GM18526 (cell line): ENCODE results near the gene TMEM63C.

Experiments used
- POLR2A ChIP-seq: IDR thresholded peaks from 3 replicates; pipeline ENCODE4 v1.6.1; 2011; ENCODE audit not compliant: insufficient read length; ENCODE audit errors: extremely low read depth

The TMEM63C gene

DNA sequence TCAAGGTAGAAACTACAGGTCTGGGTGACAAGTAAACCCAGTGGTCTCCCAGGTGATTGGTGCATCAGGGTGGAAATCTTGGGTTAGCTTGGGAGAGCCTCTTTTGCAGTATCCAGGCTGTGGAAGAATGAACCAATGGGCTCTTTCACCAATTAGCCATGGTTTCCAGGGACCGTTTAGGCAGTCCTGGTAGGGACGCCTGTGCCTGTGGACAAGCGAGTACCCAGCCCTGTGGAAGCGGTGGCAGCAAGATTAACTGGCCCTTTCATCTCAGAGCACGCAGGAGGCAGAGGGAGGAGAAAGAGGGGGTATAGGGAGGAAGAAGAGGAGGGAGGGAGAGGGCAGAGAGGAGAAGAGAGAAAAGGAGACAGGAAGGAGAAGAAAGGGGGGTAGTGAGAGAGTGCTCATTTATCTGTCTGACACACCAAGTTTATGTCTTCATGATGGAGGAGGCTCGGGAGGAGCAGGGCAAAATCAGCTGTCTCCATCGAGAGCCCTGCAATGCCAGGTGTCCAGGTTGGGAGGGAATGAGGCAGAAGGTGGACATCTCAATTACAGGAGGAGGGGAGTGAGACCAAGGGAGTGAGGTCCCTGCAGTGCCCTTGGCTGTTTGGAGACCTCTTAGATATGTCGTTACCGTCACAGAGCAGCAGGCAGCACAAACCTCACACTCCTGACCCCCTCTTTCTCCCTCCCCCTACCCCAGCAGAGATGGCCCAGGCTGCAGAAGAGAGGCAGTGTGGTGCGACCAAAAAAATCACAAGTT lies 35.4 kb upstream of the TMEM63C start:
- no peak for TF ChIP-seq POLR2A

- no peak for TF ChIP-seq POLR2A
Measured at GRCh38 chr14:77148510-77149231, 32.9 kb upstream of the TMEM63C start.

DNA sequence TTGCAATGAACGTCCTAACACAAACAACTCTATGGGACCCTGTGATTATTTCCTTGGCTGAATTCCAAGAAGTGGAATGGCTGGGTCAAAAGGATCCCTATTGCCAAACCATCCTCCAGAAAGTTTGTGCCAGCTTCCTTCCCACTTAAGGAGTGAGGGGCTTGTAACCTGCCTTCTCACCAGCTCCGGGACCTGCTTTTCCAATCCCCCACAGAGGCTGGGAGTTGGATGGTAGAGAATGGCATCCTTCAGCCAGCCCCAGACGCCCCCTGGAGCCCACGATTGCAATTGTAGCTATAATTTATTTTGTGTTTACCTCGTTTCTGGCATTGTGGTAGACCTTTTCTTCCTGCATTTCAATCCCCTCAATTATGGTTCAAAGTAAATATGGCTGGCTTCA lies 30.4 kb upstream of the TMEM63C start:
- no peak for TF ChIP-seq POLR2A

DNA sequence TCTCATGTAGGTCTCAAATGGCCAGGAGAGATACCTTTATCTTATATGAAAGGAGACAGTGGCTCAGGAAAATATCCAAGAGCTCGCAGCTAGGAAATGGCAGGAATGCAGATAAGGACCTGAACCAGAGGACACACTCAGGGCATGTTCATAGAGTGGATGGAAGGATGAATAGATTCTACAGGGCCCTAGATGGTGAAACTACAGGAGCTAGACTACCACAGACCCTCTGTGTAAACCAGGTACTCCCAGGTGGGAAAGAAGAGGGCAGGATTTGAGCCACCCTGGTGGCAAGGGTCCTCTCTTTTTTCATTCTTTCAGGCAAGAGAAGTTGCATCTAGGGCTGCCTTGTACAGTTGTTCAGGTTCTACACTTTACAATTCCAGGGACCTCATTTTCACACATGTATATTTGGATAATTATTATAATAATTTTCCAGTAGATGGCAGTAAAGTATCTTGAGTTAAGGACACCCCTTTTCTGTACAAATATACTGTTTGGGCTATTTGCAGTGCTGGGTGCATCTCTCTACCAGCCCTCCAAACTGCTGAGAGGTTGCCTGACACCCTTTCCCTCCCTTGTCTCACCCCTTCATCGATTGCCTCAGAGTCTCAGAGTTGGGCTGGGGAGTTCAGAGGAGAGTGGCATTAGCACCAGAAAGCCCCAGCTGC lies 29.5 kb upstream of the TMEM63C start:
- no peak for TF ChIP-seq POLR2A

DNA sequence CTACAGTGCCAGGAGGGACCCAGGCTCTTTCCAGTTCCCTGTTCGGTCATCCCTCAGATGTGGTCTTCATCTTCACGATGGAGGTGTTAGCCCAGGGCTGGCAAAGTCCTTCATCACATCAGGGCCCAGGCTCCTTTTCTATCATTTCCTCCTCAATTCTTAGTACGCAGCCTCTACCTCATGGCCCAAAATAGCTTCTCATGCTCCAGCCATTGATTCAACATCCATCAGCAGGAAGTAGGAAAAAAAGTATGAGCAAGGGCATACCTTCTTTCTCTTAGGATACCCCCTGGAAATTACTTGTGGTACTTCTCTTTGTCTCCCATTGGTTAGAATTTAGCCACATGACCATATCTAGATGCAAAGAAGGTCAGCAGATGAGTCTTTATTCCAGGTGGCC lies 27.8 kb upstream of the TMEM63C start:
- no peak for TF ChIP-seq POLR2A

DNA sequence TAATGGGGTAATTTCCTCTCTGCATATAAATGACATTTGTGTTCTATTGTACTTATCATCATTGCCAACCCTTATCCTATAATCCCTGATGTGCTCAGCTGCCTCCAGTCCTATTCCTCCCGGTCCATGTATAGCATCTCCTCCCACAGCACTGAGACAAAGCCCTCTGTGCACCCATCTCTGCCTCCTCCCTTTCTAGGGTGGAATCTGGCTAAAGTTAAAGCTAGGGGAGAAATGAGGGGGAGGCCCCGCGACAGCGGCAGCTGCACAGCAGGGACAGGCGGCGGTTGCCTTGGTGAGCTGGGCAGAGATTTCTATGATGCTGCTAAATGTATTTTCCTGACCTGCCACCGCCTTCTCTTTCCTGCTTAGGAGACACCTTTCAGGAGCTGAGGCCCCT lies 27.2 kb upstream of the TMEM63C start:
- no peak for TF ChIP-seq POLR2A

DNA sequence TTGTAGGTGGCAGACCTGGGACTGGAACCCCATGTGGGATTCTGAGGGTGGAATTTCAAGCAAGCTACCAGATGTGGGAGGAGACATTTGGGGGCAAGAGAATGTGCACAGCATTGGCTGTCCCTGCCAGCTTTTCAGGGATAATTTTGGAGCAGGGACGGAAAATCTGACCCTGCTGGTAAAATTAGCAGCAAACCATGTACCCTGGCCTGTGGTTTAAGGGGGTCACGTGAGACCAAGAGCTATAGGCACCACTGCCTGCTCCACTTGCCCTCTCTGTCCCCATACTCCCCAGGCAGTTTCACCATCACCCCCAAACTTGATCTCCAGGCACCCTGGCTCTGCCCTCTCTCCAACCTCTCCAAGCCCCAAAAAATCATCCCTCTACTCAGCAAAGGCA lies 26.5 kb upstream of the TMEM63C start:
- no peak for TF ChIP-seq POLR2A

- no peak for TF ChIP-seq POLR2A
Measured at GRCh38 chr14:77157740-77158139, 23.9 kb upstream of the TMEM63C start.

- no peak for TF ChIP-seq POLR2A
Measured at GRCh38 chr14:77158175-77158881, 23.3 kb upstream of the TMEM63C start.

DNA sequence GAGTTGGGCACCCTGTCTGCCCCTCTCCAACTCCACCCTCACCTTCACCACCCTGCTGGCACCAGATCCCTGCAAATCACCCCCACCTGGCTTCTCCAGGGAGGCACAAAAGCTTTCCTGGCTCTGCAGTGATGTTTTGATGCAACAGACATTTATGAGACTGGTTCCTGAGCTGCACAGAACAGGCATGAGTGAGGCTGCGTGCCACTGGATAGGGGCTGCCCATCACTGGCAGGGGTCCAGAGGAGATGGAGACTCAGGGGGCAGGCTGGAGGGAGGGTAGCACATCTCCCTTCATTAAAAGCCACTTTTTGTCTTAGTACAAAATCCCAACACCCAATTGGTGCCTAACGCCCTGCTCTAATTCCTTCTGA lies 22.7 kb upstream of the TMEM63C start:
- TF ChIP-seq POLR2A, result no peak

DNA sequence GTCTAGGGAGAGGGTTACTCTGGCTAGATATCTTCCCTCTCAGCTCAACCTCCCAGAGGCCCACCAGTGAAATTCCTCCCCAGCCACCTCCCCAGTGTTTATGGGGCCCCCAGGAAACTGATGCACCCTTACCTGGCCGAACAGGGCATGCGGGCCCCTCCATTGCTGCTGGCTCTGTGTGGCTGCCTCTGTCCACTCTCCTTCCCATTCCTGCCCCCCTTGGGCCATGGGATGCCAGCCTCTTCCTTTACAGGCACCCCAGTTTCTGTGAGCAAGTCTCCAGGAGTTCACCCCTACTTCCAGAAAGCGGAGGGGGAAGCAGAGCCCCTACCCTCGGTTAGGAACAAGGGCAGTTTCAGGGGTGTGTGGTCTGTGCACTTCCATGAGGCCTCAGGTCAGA lies 20.6 kb upstream of the TMEM63C start:
- TF ChIP-seq POLR2A, result no peak

DNA sequence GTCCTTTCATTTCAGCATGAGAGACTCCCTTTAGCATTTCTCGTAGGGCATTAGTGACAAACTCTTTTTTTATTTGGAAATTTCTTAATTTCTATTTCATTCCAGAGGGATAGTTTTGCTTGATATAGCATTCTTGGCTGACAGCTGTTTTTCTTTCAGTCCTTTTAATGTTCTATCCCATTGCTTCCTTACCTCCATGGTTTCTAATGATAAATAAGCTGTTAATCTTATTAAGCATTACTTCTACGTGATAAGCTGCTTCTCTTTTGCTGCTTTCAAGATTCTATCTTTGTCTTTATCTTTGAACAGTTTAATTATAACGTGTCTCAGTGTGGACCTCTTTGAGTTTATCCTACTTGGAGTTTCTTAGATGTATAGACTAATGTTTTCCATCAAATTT lies 11.6 kb upstream of the TMEM63C start:
- no peak for TF ChIP-seq POLR2A

GRCh38 chr14:77172916-77173315 lies 8.7 kb upstream of the TMEM63C start:
- no peak for TF ChIP-seq POLR2A

DNA sequence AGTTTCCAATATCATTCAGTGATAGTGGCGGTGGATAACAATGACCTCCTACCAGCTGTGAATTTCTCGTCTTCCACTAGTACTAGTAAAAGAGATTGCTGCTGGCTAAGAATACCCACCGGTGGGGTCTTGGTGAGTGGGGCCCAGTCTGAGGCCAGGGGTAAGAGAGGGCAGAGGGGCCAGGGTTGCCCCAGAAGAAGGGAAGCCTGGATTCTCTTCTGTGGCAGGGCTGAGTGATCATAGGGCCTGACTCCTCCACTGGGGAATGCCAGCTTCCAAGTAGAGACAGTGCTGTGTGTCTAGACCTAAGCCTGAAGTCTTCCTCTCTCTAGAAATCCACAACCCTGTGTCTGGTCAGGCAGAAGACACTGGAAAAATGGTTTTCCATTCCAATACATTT lies 5.8 kb upstream of the TMEM63C start:
- TF ChIP-seq POLR2A, result no peak

DNA sequence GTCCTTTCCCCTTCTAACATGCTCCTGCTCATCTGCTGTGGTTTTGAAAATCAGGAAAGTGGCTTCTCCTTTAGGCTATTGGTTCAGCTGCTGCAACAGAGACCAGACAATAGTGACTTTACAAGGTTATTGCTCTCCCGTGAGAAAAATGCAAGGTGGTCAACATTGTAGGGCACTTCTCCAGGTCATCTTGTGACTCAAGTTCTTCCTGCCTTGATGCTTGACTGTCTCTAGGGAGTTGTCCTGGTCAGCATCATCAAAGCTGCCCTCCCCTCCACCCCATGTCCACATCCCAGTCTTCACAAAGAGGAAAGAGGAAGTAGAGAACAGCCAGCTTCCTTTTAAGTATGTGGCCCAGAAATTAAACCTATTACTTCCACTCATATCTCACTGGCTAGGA lies 3.9 kb upstream of the TMEM63C start:
- no peak for TF ChIP-seq POLR2A

DNA sequence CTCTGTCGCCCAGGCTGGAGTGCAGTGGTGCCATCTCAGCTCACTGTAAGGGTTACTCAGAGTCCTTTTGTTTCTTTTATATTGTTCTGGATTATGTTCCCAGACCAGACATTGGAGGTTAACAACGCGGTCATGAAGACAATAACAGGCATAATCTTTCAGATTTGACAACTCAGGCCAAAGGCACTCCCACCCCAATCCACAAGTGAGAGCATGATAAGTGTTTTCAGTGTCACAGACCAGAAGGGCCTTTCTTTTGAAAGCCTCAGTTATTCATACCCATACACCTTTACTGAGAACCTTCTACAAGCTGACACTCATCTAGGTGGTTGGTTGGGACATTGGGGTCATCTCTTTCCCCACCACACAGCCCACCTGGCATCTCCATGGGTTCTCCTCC lies 2.9 kb upstream of the TMEM63C start:
- no peak for TF ChIP-seq POLR2A
